HepG2 (cell line): Measurements from ENCODE around the gene PPFIA4. TPM values are rescaled to one million over a fixed set of nuclear protein-coding genes. Genes with fewer than 3 reads are reported as not detected.

Source experiments
- ATAC-seq: fragments of 200-7000 bp; cut with Tn5 transposase; 3 replicates; pipeline ENCODE4 v1.9.1; 2020; ENCODE audit warnings: mild to moderate bottlenecking, moderate library complexity
- BruUV-seq: library from RNA; stranded (reverse); fragments of 400-500 nt; replicated peaks from 2 replicates; lab custom pipeline; 2021; lab: Mats Ljungman, UMichigan
- CTCF ChIA-PET: fragments of 300-600 bp; formaldehyde crosslinking; extraction: SDS; loops from one replicate; lab custom pipeline; 2021; ENCODE audit warnings: low total read pairs, inconsistent platforms, low intra/inter-chr PET ratio; lab: Yijun Ruan, JAX
- POLR2A ChIA-PET: fragments of 350-600 bp; sonication (Branson Sonifier 250); formaldehyde crosslinking; loops from one replicate; lab custom pipeline; 2020; ENCODE audit warnings: antibody characterized with exemption, inconsistent platforms; lab: Yijun Ruan, JAX
- DNase-seq: peaks from one replicate; pipeline ENCODE4 v3.0.0-alpha.2; 2015; ENCODE audit warnings: low spot score
- FAIRE-seq: peaks from 3 replicates; lab custom pipeline; 2011; peaks lifted over from hg19 to GRCh38; lab: Jason Lieb, UNC
- H2AFZ ChIP-seq: one replicate; pipeline ENCODE4 v1.6.1; 2011; ENCODE audit warnings: low read length, inconsistent platforms
- H3K27ac ChIP-seq: fragments of 300-600 bp; 3 replicates; pipeline ENCODE4 v1.8.0; 2011; ENCODE audit warnings: mixed run types, mild to moderate bottlenecking, mixed read lengths, low read length, inconsistent platforms; ENCODE audit not compliant: insufficient read depth; ENCODE audit errors: extremely low read length
- H3K27me3 ChIP-seq, 2 experiments: fragments of 200-600 bp in 1 of 2; 2 replicates in 1 of 2; 3 replicates in 1 of 2; pipeline versions ENCODE4 v1.6.0 to v1.8.0; 2011; ENCODE audit warnings: low read length in 2 of 2, mild to moderate bottlenecking in 2 of 2, moderate library complexity in 2 of 2, inconsistent platforms in 1 of 2; ENCODE audit not compliant: insufficient read depth in 2 of 2, control insufficient read depth in 1 of 2
- H3K36me3 ChIP-seq, 2 experiments: fragments of 200-600 bp in 1 of 2; replicated peaks in 1 of 2; 2 replicates in 1 of 2; 3 replicates in 1 of 2; pipeline versions ENCODE4 v1.5.1 to v1.8.0; 2011; ENCODE audit warnings: low read length in 2 of 2, inconsistent platforms in 1 of 2; ENCODE audit not compliant: insufficient read depth in 2 of 2, control insufficient read depth in 1 of 2
- H3K4me1 ChIP-seq: 2 replicates; pipeline ENCODE4 v1.5.1; 2012; ENCODE audit warnings: low read length, inconsistent platforms; ENCODE audit not compliant: insufficient read depth
- H3K4me2 ChIP-seq: 2 replicates; pipeline ENCODE4 v1.6.0; 2011; ENCODE audit warnings: low read depth, low read length, inconsistent platforms
- H3K4me3 ChIP-seq, 3 experiments: fragments of 200-600 bp in 1 of 3; sonication (generic), shearing (Covaris generic) in 1 of 3; replicated peaks in 1 of 3; 2 replicates each; pipeline ENCODE4 v1.5.1; 2011 to 2016; ENCODE audit warnings: low read length in 3 of 3, inconsistent platforms in 2 of 3, low read depth in 2 of 3, mild to moderate bottlenecking in 2 of 3, control low read depth in 1 of 3, mixed read lengths in 1 of 3; ENCODE audit not compliant: insufficient read depth in 1 of 3
- H3K79me2 ChIP-seq: one replicate; pipeline ENCODE4 v1.6.1; 2011; ENCODE audit warnings: low read length, inconsistent platforms; ENCODE audit not compliant: insufficient read depth
- H3K9ac ChIP-seq: 2 replicates; pipeline ENCODE4 v1.6.0; 2011; ENCODE audit warnings: mild to moderate bottlenecking, low read depth, low read length, inconsistent platforms; ENCODE audit not compliant: insufficient read depth
- H3K9me3 ChIP-seq: 2 replicates; pipeline ENCODE4 v1.5.1; 2012; ENCODE audit warnings: mild to moderate bottlenecking, low read length
- H4K20me1 ChIP-seq: 2 replicates; pipeline ENCODE4 v1.6.0; 2011; ENCODE audit warnings: inconsistent platforms, mild to moderate bottlenecking, low read length, moderate library complexity; ENCODE audit not compliant: insufficient read depth
- CEBPB ChIP-seq: IDR thresholded peaks from 2 replicates; pipeline ENCODE4 v1.6.1; 2011; ENCODE audit warnings: low read depth, low read length, improper control_type of control experiment, borderline replicate concordance
- DNMT3B ChIP-seq: conservative IDR thresholded peaks from 2 replicates; pipeline ENCODE4 v1.6.1; 2016; ENCODE audit warnings: missing biosample characterization, control low read depth
- EEA1 ChIP-seq: sonication (generic); formaldehyde crosslinking; IDR thresholded peaks from 2 replicates; pipeline ENCODE4 v1.5.1; 2020; ENCODE audit warnings: mild to moderate bottlenecking, missing genetic modification reagents, borderline replicate concordance
- HNF4G ChIP-seq, 2 experiments: sonication (generic) in 1 of 2; formaldehyde crosslinking in 1 of 2; IDR thresholded peaks; 2 replicates each; pipeline versions ENCODE4 v1.4.0 to v1.6.1; 2011 to 2020; ENCODE audit warnings: borderline replicate concordance in 2 of 2, low read depth in 2 of 2, mild to moderate bottlenecking in 2 of 2, low read length in 1 of 2, missing genetic modification reagents in 1 of 2, moderate library complexity in 1 of 2
- KLF11 ChIP-seq: IDR thresholded peaks from 2 replicates; pipeline ENCODE4 v1.6.1; 2016; ENCODE audit warnings: missing compliant biosample characterization
- NFYC ChIP-seq: IDR thresholded peaks from 2 replicates; pipeline ENCODE4 v1.6.1; 2016; ENCODE audit warnings: missing genetic modification reagents, missing compliant biosample characterization
- NPAS2 ChIP-seq: sonication (generic); formaldehyde crosslinking; IDR thresholded peaks from 2 replicates; pipeline ENCODE4 v1.8.0; 2022; ENCODE audit warnings: mild to moderate bottlenecking, missing genetic modification reagents, borderline replicate concordance
- NR2F1 ChIP-seq, 2 experiments: fragments of 450-650 bp in 1 of 2; formaldehyde crosslinking in 1 of 2; IDR thresholded peaks; 2 replicates each; pipeline versions ENCODE4 v1.5.0 to v1.6.1; 2016 to 2020; ENCODE audit warnings: mild to moderate bottlenecking in 1 of 2, missing compliant biosample characterization in 1 of 2, missing genetic modification reagents in 1 of 2, moderate library complexity in 1 of 2
- PHB2 ChIP-seq: fragments of 450-650 bp; IDR thresholded peaks from 2 replicates; pipeline ENCODE4 v1.6.1; 2018; ENCODE audit not compliant: partially characterized antibody
- SIN3B ChIP-seq: fragments of 150-350 bp; IDR thresholded peaks from 2 replicates; pipeline ENCODE4 v1.6.1; 2014; ENCODE audit warnings: low read length
- TP53 ChIP-seq: sonication (generic); formaldehyde crosslinking; conservative IDR thresholded peaks from 2 replicates; pipeline ENCODE4 v1.4.0; 2020; ENCODE audit warnings: missing genetic modification reagents
- ZBTB20 ChIP-seq: sonication (generic); formaldehyde crosslinking; IDR thresholded peaks from 2 replicates; pipeline ENCODE4 v1.8.1; 2023; ENCODE audit warnings: missing genetic modification reagents, low read depth, mild to moderate bottlenecking, borderline replicate concordance
- ZNF431 ChIP-seq: sonication (generic); formaldehyde crosslinking; IDR thresholded peaks from 2 replicates; pipeline ENCODE4 v1.9.0; 2022; ENCODE audit warnings: missing genetic modification reagents, low read depth, mild to moderate bottlenecking, borderline replicate concordance
- ZNF615 ChIP-seq: sonication (generic); formaldehyde crosslinking; IDR thresholded peaks from 2 replicates; pipeline ENCODE4 v1.5.0; 2020; ENCODE audit warnings: mild to moderate bottlenecking, missing genetic modification reagents, borderline replicate concordance
- WGBS: methylation state at CpG from one replicate; pipeline ENCODE4 v1.1.6; 2017; ENCODE audit warnings: low lambda C conversion rate; 5-methylcytosine and 5-hydroxymethylcytosine counted together
- in situ Hi-C: cut with HindIII; loops from 2 replicates; pipeline ENCODE4 v1.10.0; 2017; ENCODE audit warnings: low pct_unique_long_range_greater_than_20kb; ENCODE audit not compliant: extremely low pct_ligation_motif_present
- intact Hi-C: fragments of 100-400 bp; cut with micrococcal nuclease; formaldehyde crosslinking; loops from one replicate; pipeline ENCODE4 v1.10.0; 2022; ENCODE audit not compliant: unreplicated experiment
- polyA plus RNA-seq, 8 experiments: library from polyadenylated mRNA; depleted of rRNA in 3 of 8; stranded (reverse) in 7 of 8; unstranded in 1 of 8; fragments of >200 nt; fragmentation: Illumina TruSeq in 4 of 8; extraction: Trizol in 4 of 8; gene quantifications; 2 replicates each; pipeline versions ENCODE4 v1.2.1 to v1.2.3, GENCODE V29; 2011 to 2016; ENCODE audit warnings: low read depth in 4 of 8, missing spikeins in 1 of 8, mixed read lengths in 1 of 8; ENCODE audit not compliant: insufficient read depth in 1 of 8
- total RNA-seq, 5 experiments: library from RNA; depleted of rRNA; stranded (reverse); fragments of >200 nt; fragmentation: Illumina TruSeq; extraction: Trizol; gene quantifications; 2 replicates each; pipeline ENCODE4 v1.2.3, GENCODE V29; 2016; ENCODE audit warnings: low read depth in 1 of 5
- TF ChIP-seq, protein P1 (sequence below), 2 experiments: sonication (generic) in 1 of 2; formaldehyde crosslinking in 1 of 2; IDR thresholded peaks; 2 replicates each; pipeline versions ENCODE4 v1.4.0 to v1.6.1; 2016 to 2020; ENCODE audit warnings: borderline replicate concordance in 1 of 2, low read depth in 1 of 2, mild to moderate bottlenecking in 1 of 2, missing genetic modification reagents in 1 of 2
- TF ChIP-seq, protein P2 (sequence below): sonication (generic); formaldehyde crosslinking; IDR thresholded peaks from 2 replicates; pipeline ENCODE4 v1.8.0; 2022; ENCODE audit warnings: mild to moderate bottlenecking, missing genetic modification reagents; ENCODE audit not compliant: insufficient replicate concordance

The PPFIA4 gene
- total and polyA plus RNA-seq, 2 of the 13 experiments (the other 11 are each of a cell fraction or from before 2014, with no cell fraction given) = 6.4 TPM; not detected in 1

DNA sequence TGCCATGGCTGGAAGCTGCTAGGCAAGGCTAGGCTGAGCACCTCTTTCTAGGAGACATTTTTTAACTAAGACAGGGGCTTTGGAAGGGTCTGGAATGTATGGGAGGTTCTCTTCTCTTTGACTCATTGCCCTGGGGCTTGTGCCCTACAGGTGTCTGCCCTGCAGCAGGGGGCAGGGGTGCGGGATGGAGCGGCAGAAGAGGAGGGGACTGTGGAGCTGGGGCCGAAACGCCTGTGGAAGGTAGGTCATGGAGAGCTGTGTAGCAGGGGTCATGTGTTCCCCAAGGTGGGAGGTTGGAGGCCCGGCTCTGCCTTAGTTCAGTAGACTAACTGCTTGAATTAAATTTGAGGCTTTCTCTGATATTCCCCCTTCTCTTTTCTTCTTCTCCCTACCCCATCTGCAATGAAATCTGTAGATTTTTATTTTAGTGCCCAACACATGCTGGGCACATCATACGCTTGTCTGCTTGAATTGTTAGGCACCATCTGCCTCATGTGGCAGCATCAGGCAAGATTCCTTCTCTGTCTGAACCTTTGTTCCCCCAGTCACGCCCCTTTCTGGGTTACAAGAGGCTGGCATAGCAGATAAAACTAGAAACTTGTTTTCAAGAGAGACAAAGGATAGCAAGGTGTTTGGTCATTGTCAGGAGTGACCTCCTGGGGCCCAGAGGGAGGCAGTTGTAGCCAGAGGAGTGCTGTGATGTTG is 18.4 kb downstream of the PPFIA4 start (continued):
- TF ChIP-seq, protein P1, sequence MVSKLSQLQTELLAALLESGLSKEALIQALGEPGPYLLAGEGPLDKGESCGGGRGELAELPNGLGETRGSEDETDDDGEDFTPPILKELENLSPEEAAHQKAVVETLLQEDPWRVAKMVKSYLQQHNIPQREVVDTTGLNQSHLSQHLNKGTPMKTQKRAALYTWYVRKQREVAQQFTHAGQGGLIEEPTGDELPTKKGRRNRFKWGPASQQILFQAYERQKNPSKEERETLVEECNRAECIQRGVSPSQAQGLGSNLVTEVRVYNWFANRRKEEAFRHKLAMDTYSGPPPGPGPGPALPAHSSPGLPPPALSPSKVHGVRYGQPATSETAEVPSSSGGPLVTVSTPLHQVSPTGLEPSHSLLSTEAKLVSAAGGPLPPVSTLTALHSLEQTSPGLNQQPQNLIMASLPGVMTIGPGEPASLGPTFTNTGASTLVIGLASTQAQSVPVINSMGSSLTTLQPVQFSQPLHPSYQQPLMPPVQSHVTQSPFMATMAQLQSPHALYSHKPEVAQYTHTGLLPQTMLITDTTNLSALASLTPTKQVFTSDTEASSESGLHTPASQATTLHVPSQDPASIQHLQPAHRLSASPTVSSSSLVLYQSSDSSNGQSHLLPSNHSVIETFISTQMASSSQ (IDR thresholded peaks at IDR 0.05; ENCODE audit: low read depth) = no peak
- TF ChIP-seq, protein P1 (CRISPR knock-in tag; IDR thresholded peaks at IDR 0.05; ENCODE audit: borderline replicate concordance) = no peak
- TF ChIP-seq CEBPB (no peak), ZNF615 (CRISPR knock-in tag) (no peak), SIN3B (no peak), NFYC (CRISPR knock-in tag) (no peak)

GRCh38 chr1:203045336-203045735 is 19.0 kb downstream of the PPFIA4 start:
- no TSS peak for BruUV-seq
- Histone ChIP-seq H3K27ac (no peak overlapping the region), H2AFZ (no peak overlapping the region), H3K4me1 (no peaks in the 10 kb centered on the region), H3K4me2 (no peak overlapping the region), H3K9ac (no peak overlapping the region), H4K20me1 (no peaks in the 10 kb centered on the region), H3K27me3 (peaks cover 2 to 21% of the 10 kb centered on the region in 2 experiments; a peak in 4 of 5 replicates), H3K9me3 (no peaks in the 10 kb centered on the region), H3K4me3 (no peak overlapping the region), H3K79me2 (no peaks in the 10 kb centered on the region), H3K36me3 (no peaks in the 10 kb centered on the region)
- WGBS = 61% methylated on average over 4 of the region's 17 CpGs
- FAIRE-seq (no peak), DNase-seq (no peak), ATAC-seq (no peak)
- ChIA-PET CTCF (no interaction called here), POLR2A (no interaction called here)
- in situ Hi-C loops (no loop called here), intact Hi-C loops (no loop called here)
- TF ChIP-seq, protein P2, sequence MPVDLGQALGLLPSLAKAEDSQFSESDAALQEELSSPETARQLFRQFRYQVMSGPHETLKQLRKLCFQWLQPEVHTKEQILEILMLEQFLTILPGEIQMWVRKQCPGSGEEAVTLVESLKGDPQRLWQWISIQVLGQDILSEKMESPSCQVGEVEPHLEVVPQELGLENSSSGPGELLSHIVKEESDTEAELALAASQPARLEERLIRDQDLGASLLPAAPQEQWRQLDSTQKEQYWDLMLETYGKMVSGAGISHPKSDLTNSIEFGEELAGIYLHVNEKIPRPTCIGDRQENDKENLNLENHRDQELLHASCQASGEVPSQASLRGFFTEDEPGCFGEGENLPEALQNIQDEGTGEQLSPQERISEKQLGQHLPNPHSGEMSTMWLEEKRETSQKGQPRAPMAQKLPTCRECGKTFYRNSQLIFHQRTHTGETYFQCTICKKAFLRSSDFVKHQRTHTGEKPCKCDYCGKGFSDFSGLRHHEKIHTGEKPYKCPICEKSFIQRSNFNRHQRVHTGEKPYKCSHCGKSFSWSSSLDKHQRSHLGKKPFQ (CRISPR knock-in tag) = no peak
- TF ChIP-seq NR2F1 (CRISPR knock-in tag; IDR thresholded peaks at IDR 0.05) (no peak), ZNF431 (no peak), EEA1 (CRISPR knock-in tag) (no peak), DNMT3B (CRISPR knock-in tag) (no peak), TP53 (no peak), PHB2 (no peak), KLF11 (CRISPR knock-in tag) (no peak), HNF4G (IDR thresholded peaks at IDR 0.05; ENCODE audit: borderline replicate concordance, low read depth, low read length) (no peak), HNF4G (CRISPR knock-in tag; IDR thresholded peaks at IDR 0.05; ENCODE audit: borderline replicate concordance, low read depth) (no peak), ZBTB20 (CRISPR knock-in tag) (no peak), NPAS2 (CRISPR knock-in tag) (no peak)
